ENCODE measurements around the gene PREP. TPM values are rescaled to one million over a fixed set of nuclear protein-coding genes. Genes with fewer than 3 reads are reported as not detected.
"Not testable (repeated sequence)": the region's sequence is repeated elsewhere in the genome, so short reads cannot be mapped to it uniquely, and the experiment has no call there.

The PREP gene
- total RNA-seq, 1 donor from 2014 or later: 47.8 TPM

DNA sequence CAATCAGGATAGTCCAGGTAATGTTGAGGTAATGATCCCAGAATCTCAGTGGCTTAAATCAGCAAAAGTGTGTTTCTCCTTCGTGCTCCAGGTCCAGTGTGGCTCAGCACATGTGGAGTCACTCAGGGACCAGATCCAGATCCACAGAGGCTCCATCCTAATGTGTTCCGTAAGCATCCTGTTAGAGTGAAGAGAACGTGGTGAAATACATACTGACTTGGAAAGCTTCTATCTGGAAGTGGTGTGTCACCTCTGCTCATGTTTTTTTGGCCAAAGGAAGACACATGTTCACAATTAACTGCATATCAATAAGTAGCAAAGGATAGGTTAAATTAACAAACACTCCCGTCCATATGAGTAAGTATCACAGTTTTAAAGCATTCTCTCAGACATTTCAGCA is 26.8 kb upstream of the PREP start:
- Mint-ChIP-seq H3K9me3 (no peaks in the 10 kb centered on the region), H3K4me1 (peaks cover 13% of the 10 kb centered on the region), H3K36me3 (no peaks in the 10 kb centered on the region), H3K27ac (no peak overlapping the region), H3K4me3 (no peak overlapping the region), H3K27me3 (ENCODE audit: low read depth) (no peaks in the 10 kb centered on the region)
- TF ChIP-seq, protein P1, sequence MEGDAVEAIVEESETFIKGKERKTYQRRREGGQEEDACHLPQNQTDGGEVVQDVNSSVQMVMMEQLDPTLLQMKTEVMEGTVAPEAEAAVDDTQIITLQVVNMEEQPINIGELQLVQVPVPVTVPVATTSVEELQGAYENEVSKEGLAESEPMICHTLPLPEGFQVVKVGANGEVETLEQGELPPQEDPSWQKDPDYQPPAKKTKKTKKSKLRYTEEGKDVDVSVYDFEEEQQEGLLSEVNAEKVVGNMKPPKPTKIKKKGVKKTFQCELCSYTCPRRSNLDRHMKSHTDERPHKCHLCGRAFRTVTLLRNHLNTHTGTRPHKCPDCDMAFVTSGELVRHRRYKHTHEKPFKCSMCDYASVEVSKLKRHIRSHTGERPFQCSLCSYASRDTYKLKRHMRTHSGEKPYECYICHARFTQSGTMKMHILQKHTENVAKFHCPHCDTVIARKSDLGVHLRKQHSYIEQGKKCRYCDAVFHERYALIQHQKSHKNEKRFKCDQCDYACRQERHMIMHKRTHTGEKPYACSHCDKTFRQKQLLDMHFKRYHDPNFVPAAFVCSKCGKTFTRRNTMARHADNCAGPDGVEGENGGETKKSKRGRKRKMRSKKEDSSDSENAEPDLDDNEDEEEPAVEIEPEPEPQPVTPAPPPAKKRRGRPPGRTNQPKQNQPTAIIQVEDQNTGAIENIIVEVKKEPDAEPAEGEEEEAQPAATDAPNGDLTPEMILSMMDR (IDR thresholded peaks at IDR 0.05; ENCODE audit: unreplicated experiment): no peak
- no peak for DNase-seq (ENCODE audit: low spot score in 2 of 2, unreplicated experiment in 2 of 2)

- TF ChIP-seq, protein P1 (IDR thresholded peaks at IDR 0.05; ENCODE audit: unreplicated experiment): no peak
- Mint-ChIP-seq H3K36me3 (no peaks in the 10 kb centered on the region), H3K4me3 (no peak overlapping the region), H3K4me1 (peaks cover 13% of the 10 kb centered on the region), H3K9me3 (no peaks in the 10 kb centered on the region), H3K27ac (no peak overlapping the region), H3K27me3 (ENCODE audit: low read depth) (no peaks in the 10 kb centered on the region)
- DNase-seq (ENCODE audit: low spot score in 2 of 2, unreplicated experiment in 2 of 2): no peak
Observed at GRCh38 chr6:105428342-105428957, 25.6 kb upstream of the PREP start.

DNA sequence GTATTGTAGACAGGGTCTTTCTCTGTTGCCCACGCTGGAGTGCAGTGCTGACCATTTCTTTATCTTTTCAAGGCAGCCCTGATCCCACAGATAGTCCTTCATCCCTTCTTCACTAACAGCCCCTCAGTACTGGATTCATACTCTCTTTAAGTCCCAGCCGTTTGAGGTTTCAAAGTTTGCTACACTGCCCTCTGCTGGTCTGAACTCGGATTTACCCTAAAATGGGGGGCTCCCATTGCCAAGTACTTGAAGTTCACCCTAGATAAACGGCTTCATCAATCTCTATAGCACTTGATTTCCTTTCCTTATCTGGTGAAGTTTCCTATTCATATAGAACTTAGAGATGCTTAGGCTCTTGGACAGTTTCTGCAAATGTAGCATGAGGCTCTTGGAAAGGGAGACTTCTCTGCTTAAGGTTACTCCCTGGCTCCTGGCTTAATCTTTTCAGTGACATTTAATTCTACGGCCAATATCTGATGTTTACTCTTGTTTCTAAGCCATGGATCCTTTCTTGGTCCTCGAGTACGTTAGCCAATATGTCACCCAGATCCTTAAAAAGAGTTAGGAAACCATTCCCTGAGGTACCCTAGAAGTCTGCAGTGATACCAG is 21.4 kb upstream of the PREP start:
- TF ChIP-seq, protein P1 (IDR thresholded peaks at IDR 0.05; ENCODE audit: unreplicated experiment): peak; percentile 65
- Mint-ChIP-seq H3K4me3 (no peak overlapping the region), H3K27me3 (ENCODE audit: low read depth) (no peaks in the 10 kb centered on the region), H3K4me1 (peaks cover 10% of the 10 kb centered on the region), H3K27ac (no peak overlapping the region), H3K36me3 (no peaks in the 10 kb centered on the region), H3K9me3 (peaks cover 4% of the 10 kb centered on the region)
- peak in 1 of 2 experiments; percentile 63 for DNase-seq (ENCODE audit: low spot score in 2 of 2, unreplicated experiment in 2 of 2)

DNA sequence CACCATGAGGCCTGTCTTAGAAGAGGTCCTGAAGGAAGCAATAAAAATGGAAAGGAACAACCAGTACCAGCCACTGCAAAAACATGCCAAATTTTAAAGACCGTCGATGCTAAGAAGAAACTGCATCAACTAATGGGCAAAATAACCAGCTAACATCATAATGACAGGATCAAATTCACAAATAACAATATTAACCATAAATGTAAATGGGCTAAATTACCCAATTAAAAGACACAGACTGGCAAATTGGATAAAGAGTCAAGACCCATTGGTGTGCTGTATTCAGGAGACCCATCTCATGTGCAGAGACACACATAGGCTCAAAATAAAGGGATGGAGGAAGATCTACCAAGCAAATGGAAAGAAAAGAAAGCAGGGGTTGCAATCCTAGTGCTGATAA is 14.1 kb upstream of the PREP start:
- H3K27me3 Mint-ChIP-seq (ENCODE audit: low read depth); DNase-seq (ENCODE audit: low spot score in 2 of 2, unreplicated experiment in 2 of 2); H3K4me1 Mint-ChIP-seq; H3K4me3 Mint-ChIP-seq; H3K27ac Mint-ChIP-seq; H3K36me3 Mint-ChIP-seq: not testable (repeated sequence)
- H3K9me3 Mint-ChIP-seq: peaks cover 61% of the 10 kb centered on the region

DNA sequence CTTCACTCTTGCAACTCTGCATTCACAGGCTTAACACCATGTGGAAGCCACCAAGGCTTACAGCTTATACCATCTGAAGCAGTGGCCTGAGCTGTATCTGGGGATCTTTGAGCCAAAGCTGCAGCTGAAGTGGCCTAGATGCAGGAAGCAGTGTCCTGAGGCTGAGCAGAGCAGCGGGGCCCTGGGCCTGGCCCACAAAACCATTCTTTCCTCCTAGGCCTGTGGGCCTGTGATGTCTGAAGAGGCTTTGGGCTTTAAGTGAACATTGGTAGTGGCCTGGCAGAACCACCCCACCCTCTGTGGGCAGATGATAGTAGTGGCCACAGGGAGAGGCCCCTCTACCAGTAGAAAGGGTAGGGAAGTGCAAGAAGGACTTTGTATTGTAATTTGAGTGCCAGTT is 6.9 kb upstream of the PREP start:
- peaks cover 3% of the 10 kb centered on the region for H3K27me3 Mint-ChIP-seq (ENCODE audit: low read depth)
- TF ChIP-seq, protein P1 (IDR thresholded peaks at IDR 0.05; ENCODE audit: unreplicated experiment): no peak
- H3K36me3 Mint-ChIP-seq: peaks cover 8% of the 10 kb centered on the region
- no peaks in the 10 kb centered on the region for H3K4me1 Mint-ChIP-seq
- H3K27ac Mint-ChIP-seq: no peak overlapping the region
- H3K4me3 Mint-ChIP-seq: no peak overlapping the region
- DNase-seq (ENCODE audit: low spot score in 2 of 2, unreplicated experiment in 2 of 2): no peak
- peaks cover 39% of the 10 kb centered on the region for H3K9me3 Mint-ChIP-seq

- Mint-ChIP-seq H3K9me3 (no peaks in the 10 kb centered on the region), H3K27ac (peak overlapping the region; percentile 74), H3K27me3 (ENCODE audit: low read depth) (peaks cover 3% of the 10 kb centered on the region), H3K4me1 (peaks cover 31% of the 10 kb centered on the region), H3K4me3 (peak overlapping the region; percentile 87), H3K36me3 (no peaks in the 10 kb centered on the region)
- TF ChIP-seq, protein P1 (IDR thresholded peaks at IDR 0.05; ENCODE audit: unreplicated experiment): no peak
- no peak for DNase-seq (ENCODE audit: low spot score in 2 of 2, unreplicated experiment in 2 of 2)
Observed at GRCh38 chr6:105402090-105402938, 568 bp downstream of the PREP start.
